HEK293 (cell line): ENCODE results near the gene ICOSLG.

ENCODE experiments used
- CTCF ChIP-seq: fragments of 450-650 bp; formaldehyde crosslinking; IDR thresholded peaks from 2 replicates; pipeline ENCODE4 v1.5.1; 2016; ENCODE audit warnings: missing biosample characterization, missing genetic modification characterization
- INSM2 ChIP-seq: fragments of 450-650 bp; formaldehyde crosslinking; IDR thresholded peaks from 2 replicates; pipeline ENCODE4 v1.5.1; 2016; ENCODE audit warnings: missing biosample characterization, missing genetic modification characterization
- PRDM1 ChIP-seq: fragments of 450-650 bp; formaldehyde crosslinking; IDR thresholded peaks from 2 replicates; pipeline ENCODE4; 2016; ENCODE audit warnings: missing biosample characterization, missing genetic modification characterization
- ZBTB17 ChIP-seq: fragments of 450-650 bp; formaldehyde crosslinking; IDR thresholded peaks from 2 replicates; pipeline ENCODE4 v1.5.1; 2016; ENCODE audit warnings: missing biosample characterization, missing genetic modification characterization
- ZNF580 ChIP-seq: fragments of 450-650 bp; formaldehyde crosslinking; IDR thresholded peaks from 2 replicates; pipeline ENCODE4 v1.5.1; 2016; ENCODE audit warnings: missing biosample characterization, missing genetic modification characterization
- TF ChIP-seq, protein P1 (sequence below): fragments of 450-650 bp; formaldehyde crosslinking; conservative IDR thresholded peaks from 2 replicates; pipeline ENCODE4 v1.5.1; 2016; ENCODE audit warnings: low read depth, missing biosample characterization, missing genetic modification characterization
- TF ChIP-seq, protein P2 (sequence below): fragments of 450-650 bp; formaldehyde crosslinking; IDR thresholded peaks from 2 replicates; pipeline ENCODE4 v1.5.0; 2017; ENCODE audit warnings: missing biosample characterization, missing genetic modification characterization, borderline replicate concordance
- TF ChIP-seq, protein P3 (sequence below): fragments of 450-650 bp; formaldehyde crosslinking; IDR thresholded peaks from 2 replicates; pipeline ENCODE4 v1.5.1; 2016; ENCODE audit warnings: missing biosample characterization, missing genetic modification characterization

DNA sequence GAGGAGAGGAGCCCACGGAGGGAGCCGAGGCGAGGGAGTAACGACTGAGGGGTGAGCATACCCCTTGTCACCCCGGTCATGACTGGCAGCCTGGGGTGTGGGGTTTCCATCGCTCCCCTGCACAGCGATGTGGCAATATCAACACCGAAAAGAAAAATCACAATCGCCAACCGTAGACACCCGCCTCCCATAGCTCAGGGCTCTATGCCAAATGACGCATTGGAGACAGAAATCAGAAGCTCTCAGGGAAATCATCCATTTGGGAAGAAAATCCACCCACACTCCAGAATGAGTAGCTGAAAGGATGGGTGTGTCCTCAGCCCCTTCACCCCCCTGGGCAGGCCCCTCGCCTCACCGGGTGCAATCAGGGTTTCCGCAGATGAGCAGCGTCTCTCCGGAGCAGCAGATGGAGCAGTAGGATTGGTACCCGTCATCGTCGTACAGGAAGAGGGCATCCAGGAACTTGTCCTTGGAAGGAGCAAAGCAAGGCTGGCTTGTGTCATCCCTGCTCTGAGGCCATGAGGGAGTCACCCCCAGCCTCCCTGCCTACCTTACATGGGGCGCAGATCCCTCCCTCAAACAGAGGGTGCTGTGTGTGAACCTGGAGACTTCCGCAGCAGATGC, 18.5 kb upstream of the ICOSLG start:
- TF ChIP-seq CTCF (tag by site-specific recombination) (no peak), ZBTB17 (tag by site-specific recombination) (no peak), PRDM1 (tag by site-specific recombination) (no peak), ZNF580 (tag by site-specific recombination) (no peak), INSM2 (tag by site-specific recombination) (no peak)
- TF ChIP-seq, protein P1, sequence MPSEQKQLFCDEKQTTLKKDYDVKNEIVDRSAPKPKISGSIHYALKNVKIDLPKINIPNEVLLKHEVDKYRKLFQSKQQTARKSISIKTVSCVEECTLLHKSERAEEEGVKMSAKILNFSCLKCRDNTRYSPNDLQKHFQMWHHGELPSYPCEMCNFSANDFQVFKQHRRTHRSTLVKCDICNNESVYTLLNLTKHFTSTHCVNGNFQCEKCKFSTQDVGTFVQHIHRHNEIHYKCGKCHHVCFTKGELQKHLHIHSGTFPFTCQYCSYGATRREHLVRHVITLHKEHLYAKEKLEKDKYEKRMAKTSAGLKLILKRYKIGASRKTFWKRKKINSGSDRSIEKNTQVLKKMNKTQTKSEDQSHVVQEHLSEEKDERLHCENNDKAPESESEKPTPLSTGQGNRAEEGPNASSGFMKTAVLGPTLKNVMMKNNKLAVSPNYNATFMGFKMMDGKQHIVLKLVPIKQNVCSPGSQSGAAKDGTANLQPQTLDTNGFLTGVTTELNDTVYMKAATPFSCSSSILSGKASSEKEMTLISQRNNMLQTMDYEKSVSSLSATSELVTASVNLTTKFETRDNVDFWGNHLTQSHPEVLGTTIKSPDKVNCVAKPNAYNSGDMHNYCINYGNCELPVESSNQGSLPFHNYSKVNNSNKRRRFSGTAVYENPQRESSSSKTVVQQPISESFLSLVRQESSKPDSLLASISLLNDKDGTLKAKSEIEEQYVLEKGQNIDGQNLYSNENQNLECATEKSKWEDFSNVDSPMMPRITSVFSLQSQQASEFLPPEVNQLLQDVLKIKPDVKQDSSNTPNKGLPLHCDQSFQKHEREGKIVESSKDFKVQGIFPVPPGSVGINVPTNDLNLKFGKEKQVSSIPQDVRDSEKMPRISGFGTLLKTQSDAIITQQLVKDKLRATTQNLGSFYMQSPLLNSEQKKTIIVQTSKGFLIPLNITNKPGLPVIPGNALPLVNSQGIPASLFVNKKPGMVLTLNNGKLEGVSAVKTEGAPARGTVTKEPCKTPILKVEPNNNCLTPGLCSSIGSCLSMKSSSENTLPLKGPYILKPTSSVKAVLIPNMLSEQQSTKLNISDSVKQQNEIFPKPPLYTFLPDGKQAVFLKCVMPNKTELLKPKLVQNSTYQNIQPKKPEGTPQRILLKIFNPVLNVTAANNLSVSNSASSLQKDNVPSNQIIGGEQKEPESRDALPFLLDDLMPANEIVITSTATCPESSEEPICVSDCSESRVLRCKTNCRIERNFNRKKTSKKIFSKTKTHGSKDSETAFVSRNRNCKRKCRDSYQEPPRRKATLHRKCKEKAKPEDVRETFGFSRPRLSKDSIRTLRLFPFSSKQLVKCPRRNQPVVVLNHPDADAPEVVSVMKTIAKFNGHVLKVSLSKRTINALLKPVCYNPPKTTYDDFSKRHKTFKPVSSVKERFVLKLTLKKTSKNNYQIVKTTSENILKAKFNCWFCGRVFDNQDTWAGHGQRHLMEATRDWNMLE (tag by site-specific recombination): no peak
- TF ChIP-seq, protein P2, sequence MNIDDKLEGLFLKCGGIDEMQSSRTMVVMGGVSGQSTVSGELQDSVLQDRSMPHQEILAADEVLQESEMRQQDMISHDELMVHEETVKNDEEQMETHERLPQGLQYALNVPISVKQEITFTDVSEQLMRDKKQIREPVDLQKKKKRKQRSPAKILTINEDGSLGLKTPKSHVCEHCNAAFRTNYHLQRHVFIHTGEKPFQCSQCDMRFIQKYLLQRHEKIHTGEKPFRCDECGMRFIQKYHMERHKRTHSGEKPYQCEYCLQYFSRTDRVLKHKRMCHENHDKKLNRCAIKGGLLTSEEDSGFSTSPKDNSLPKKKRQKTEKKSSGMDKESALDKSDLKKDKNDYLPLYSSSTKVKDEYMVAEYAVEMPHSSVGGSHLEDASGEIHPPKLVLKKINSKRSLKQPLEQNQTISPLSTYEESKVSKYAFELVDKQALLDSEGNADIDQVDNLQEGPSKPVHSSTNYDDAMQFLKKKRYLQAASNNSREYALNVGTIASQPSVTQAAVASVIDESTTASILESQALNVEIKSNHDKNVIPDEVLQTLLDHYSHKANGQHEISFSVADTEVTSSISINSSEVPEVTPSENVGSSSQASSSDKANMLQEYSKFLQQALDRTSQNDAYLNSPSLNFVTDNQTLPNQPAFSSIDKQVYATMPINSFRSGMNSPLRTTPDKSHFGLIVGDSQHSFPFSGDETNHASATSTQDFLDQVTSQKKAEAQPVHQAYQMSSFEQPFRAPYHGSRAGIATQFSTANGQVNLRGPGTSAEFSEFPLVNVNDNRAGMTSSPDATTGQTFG (tag by site-specific recombination): no peak
- TF ChIP-seq, protein P3, sequence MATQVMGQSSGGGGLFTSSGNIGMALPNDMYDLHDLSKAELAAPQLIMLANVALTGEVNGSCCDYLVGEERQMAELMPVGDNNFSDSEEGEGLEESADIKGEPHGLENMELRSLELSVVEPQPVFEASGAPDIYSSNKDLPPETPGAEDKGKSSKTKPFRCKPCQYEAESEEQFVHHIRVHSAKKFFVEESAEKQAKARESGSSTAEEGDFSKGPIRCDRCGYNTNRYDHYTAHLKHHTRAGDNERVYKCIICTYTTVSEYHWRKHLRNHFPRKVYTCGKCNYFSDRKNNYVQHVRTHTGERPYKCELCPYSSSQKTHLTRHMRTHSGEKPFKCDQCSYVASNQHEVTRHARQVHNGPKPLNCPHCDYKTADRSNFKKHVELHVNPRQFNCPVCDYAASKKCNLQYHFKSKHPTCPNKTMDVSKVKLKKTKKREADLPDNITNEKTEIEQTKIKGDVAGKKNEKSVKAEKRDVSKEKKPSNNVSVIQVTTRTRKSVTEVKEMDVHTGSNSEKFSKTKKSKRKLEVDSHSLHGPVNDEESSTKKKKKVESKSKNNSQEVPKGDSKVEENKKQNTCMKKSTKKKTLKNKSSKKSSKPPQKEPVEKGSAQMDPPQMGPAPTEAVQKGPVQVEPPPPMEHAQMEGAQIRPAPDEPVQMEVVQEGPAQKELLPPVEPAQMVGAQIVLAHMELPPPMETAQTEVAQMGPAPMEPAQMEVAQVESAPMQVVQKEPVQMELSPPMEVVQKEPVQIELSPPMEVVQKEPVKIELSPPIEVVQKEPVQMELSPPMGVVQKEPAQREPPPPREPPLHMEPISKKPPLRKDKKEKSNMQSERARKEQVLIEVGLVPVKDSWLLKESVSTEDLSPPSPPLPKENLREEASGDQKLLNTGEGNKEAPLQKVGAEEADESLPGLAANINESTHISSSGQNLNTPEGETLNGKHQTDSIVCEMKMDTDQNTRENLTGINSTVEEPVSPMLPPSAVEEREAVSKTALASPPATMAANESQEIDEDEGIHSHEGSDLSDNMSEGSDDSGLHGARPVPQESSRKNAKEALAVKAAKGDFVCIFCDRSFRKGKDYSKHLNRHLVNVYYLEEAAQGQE (tag by site-specific recombination): no peak
